BJ (cell line): ENCODE data around the gene CDH19. TPM values are rescaled to one million over a fixed set of nuclear protein-coding genes. Genes with fewer than 3 reads are reported as not detected.

Source experiments
- CTCF ChIA-PET: fragments of 350-600 bp; formaldehyde crosslinking; extraction: SDS; loops from one replicate; lab custom pipeline; 2021; ENCODE audit warnings: antibody characterized with exemption, inconsistent platforms; lab: Yijun Ruan, JAX
- POLR2A ChIA-PET: fragments of 300-600 bp; sonication (Branson Sonifier 250); formaldehyde crosslinking; extraction: SDS; loops from one replicate; lab custom pipeline; 2021; ENCODE audit warnings: antibody characterized with exemption; lab: Charles Lee
- DNase-seq: peaks from one replicate; pipeline ENCODE4 v3.0.0-alpha.2; 2011; ENCODE audit warnings: low read depth
- H3K27me3 ChIP-seq: 2 replicates; pipeline ENCODE4 v1.6.0; 2011; ENCODE audit warnings: low read length; ENCODE audit not compliant: control insufficient read depth, insufficient read depth
- H3K36me3 ChIP-seq: 2 replicates; pipeline ENCODE4 v1.5.1; 2011; ENCODE audit warnings: low read length; ENCODE audit not compliant: control insufficient read depth, insufficient read depth
- H3K4me3 ChIP-seq: 2 replicates; pipeline ENCODE4 v1.5.1; 2011; ENCODE audit warnings: low read depth, mild to moderate bottlenecking, control low read depth, low read length
- CTCF ChIP-seq: IDR thresholded peaks from 2 replicates; pipeline ENCODE4 v1.5.1; 2011; ENCODE audit warnings: low read depth, mild to moderate bottlenecking, control low read depth, inconsistent platforms, low read length, moderate library complexity; ENCODE audit not compliant: insufficient read depth
- polyA plus RNA-seq: library from polyadenylated mRNA; depleted of rRNA; stranded (reverse); fragments of >200 nt; gene quantifications from 2 replicates; pipeline ENCODE4 v1.2.3, GENCODE V29; 2011

CDH19 gene
- polyA plus RNA-seq, 1 experiment: not detected

GRCh38 chr18:66571845-66572244, 32.0 kb downstream of the CDH19 start:
- POLR2A ChIA-PET: no interaction called here
- Histone ChIP-seq H3K36me3 (no peaks in the 10 kb centered on the region), H3K4me3 (no peak overlapping the region), H3K27me3 (no peaks in the 10 kb centered on the region)
- CTCF ChIA-PET: no interaction called here
- no peak for DNase-seq
- no peak for TF ChIP-seq CTCF

DNA sequence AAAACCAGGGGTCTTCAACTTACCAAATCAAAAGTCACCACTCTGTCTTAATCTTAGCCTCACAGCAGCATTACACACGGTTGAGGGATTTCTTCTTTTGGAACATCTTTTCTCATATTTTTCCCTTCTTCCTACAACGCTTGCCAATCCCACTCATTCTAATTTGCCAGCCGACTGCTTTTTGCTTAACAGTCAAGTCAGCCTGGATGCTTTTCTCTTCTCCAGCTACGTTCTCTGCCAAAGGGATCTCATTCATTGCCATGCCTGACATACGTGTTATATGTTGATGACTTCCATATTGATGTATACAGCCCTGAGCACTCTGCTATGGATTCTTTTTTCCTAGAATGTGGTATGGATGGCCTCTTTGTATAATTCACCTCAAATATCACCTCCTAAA, 37.3 kb downstream of the CDH19 start:
- H3K4me3 ChIP-seq: no peak overlapping the region
- ChIA-PET CTCF (no interaction called here), POLR2A (no interaction called here)
- H3K27me3 ChIP-seq: no peaks in the 10 kb centered on the region
- H3K36me3 ChIP-seq: no peaks in the 10 kb centered on the region
- no peak for TF ChIP-seq CTCF
- DNase-seq: no peak

GRCh38 chr18:66564236-66564635, 39.7 kb downstream of the CDH19 start:
- no peak for DNase-seq
- Histone ChIP-seq H3K4me3 (no peak overlapping the region), H3K36me3 (no peaks in the 10 kb centered on the region), H3K27me3 (no peaks in the 10 kb centered on the region)
- CTCF ChIA-PET: no interaction called here
- no peak for TF ChIP-seq CTCF
- POLR2A ChIA-PET: no interaction called here

- TF ChIP-seq CTCF: no peak
- no peak for DNase-seq
- POLR2A ChIA-PET: no interaction called here
- H3K36me3 ChIP-seq: no peaks in the 10 kb centered on the region
- H3K4me3 ChIP-seq: no peak overlapping the region
- H3K27me3 ChIP-seq: no peaks in the 10 kb centered on the region
- CTCF ChIA-PET: no interaction called here
These were observed 41.6 kb downstream of the CDH19 start for GRCh38 chr18:66562279-66562678.

GRCh38 chr18:66560094-66560493, 43.8 kb downstream of the CDH19 start:
- H3K4me3 ChIP-seq: no peak overlapping the region
- ChIA-PET CTCF (no interaction called here), POLR2A (no interaction called here)
- DNase-seq: no peak
- H3K27me3 ChIP-seq: no peaks in the 10 kb centered on the region
- no peaks in the 10 kb centered on the region for H3K36me3 ChIP-seq
- no peak for TF ChIP-seq CTCF
